Transverse colon (tissue), 4 donors: ENCODE results near the gene BPTF. TPM values are rescaled to one million over a fixed set of nuclear protein-coding genes. Genes with fewer than 3 reads are reported as not detected.
A peak's percentile ranks its signal among the peaks of the same experiment; 100 is the strongest.
"Not testable (repeated sequence)": the region's sequence is repeated elsewhere in the genome, so short reads cannot be mapped to it uniquely, and the experiment has no call there.

Experiments used
- DNase-seq: peaks from one replicate; pipeline ENCODE4 v3.0.0-alpha.2; 2019
- H3K27ac ChIP-seq, 4 donors: fragments of 200-600 bp; sonication (generic); 2 replicates each; pipeline ENCODE4 v1.5.1; 2016 to 2018; ENCODE audit warnings: inconsistent platforms in 4 of 4
- H3K27me3 ChIP-seq: fragments of 200-600 bp; sonication (generic); 2 replicates; pipeline ENCODE4 v1.5.1; 2017; ENCODE audit warnings: inconsistent platforms
- H3K36me3 ChIP-seq, 4 donors: fragments of 200-600 bp; sonication (generic); 2 replicates each; pipeline ENCODE4 v1.5.1; 2017 to 2019; ENCODE audit warnings: inconsistent platforms in 4 of 4
- H3K4me1 ChIP-seq, 4 donors: fragments of 200-600 bp; sonication (generic); 2 replicates each; pipeline ENCODE4 v1.5.1; 2017 to 2020; ENCODE audit warnings: inconsistent platforms in 4 of 4
- H3K4me3 ChIP-seq, 4 donors: fragments of 200-600 bp; sonication (generic); 1 replicate in 1 of 4; 2 replicates in 3 of 4; pipeline versions ENCODE4 v1.5.1 to v1.6.1; 2017 to 2019; ENCODE audit warnings: inconsistent platforms in 4 of 4
- H3K9me3 ChIP-seq, 2 donors: fragments of 200-600 bp; sonication (generic); 2 replicates each; pipeline ENCODE4 v1.5.1; 2017 to 2019; ENCODE audit warnings: inconsistent platforms in 2 of 2
- EP300 ChIP-seq: sonication (generic); formaldehyde crosslinking; IDR thresholded peaks from one replicate; pipeline ENCODE4 v1.6.1; 2017; ENCODE audit warnings: antibody characterized with exemption, low read depth
- POLR2A ChIP-seq: fragments of 450-650 bp; IDR thresholded peaks from one replicate; pipeline ENCODE4 v1.6.1; 2016; ENCODE audit warnings: antibody characterized with exemption, mild to moderate bottlenecking, moderate library complexity
- POLR2AphosphoS5 ChIP-seq, 3 donors: sonication (generic); formaldehyde crosslinking; IDR thresholded peaks; one replicate each; pipeline ENCODE4 v1.6.1; 2016; ENCODE audit warnings: antibody characterized with exemption in 3 of 3
- WGBS, 2 donors: methylation state at CpG; one replicate each; pipeline ENCODE4 v1.1.5; 2018; ENCODE audit warnings: low coverage in 1 of 2; 5-methylcytosine and 5-hydroxymethylcytosine counted together
- in situ Hi-C, 4 donors: fragments of 200-750 bp; cut with MboI; loops; one replicate each; pipeline versions ENCODE4 v1.15.0 to v1.15.1; 2017; ENCODE audit warnings: low sequenced_read_pairs in 3 of 4, low pct_ligation_motif_present in 1 of 4, low pct_unique_long_range_greater_than_20kb in 1 of 4
- intact Hi-C: fragments of 100-400 bp; cut with DNase I; formaldehyde crosslinking; loops from one replicate; pipeline ENCODE4 v1.15.1; 2023; ENCODE audit warnings: low total_unique reads
- total RNA-seq, 4 donors: library from RNA; depleted of rRNA; stranded (reverse); fragments of >200 nt; gene quantifications; one replicate each; pipeline ENCODE4 v1.1.0, GENCODE V29; 2016
- TF ChIP-seq, protein P1 (sequence below), 5 experiments: fragments of 200-600 bp in 3 of 5; fragments of 450-650 bp in 2 of 5; sonication (generic) in 3 of 5; IDR thresholded peaks; 1 replicate in 2 of 5; 2 replicates in 3 of 5; pipeline ENCODE4 v1.5.1; 2016 to 2017; ENCODE audit warnings: antibody characterized with exemption in 5 of 5, inconsistent platforms in 3 of 5, mild to moderate bottlenecking in 2 of 5, moderate library complexity in 1 of 5

The BPTF gene
- total RNA-seq, 4 donors from 2014 or later, result 70.3 to 158 (median 86.7) TPM

GRCh38 chr17:67922503-67922902 is 97.2 kb downstream of the BPTF start:
- WGBS, 2 donors, result 88 to 100% methylated on average over 1 to 5 of the region's 5 CpGs
- intact Hi-C loops, result no loop called here

GRCh38 chr17:67928842-67929241 is 103.5 kb downstream of the BPTF start:
- WGBS, 2 donors, result 29 to 42% methylated on average over 3 to 4 of the region's 4 CpGs
- intact Hi-C loops, result not testable (repeated sequence)

More at GRCh38 chr17:67922503-67922902, 97.2 kb downstream of the BPTF start:
- H3K36me3 ChIP-seq, result peaks cover 0 to 88% (median 40%) of the 10 kb centered on the region in 4 donors
- no peak overlapping the region for H3K4me3 ChIP-seq
- H3K27ac ChIP-seq, result no peak overlapping the region
- TF ChIP-seq EP300 (no peak), POLR2A (no peak), POLR2AphosphoS5 (IDR thresholded peaks at IDR 0.05) (no peak)
- TF ChIP-seq, protein P1, sequence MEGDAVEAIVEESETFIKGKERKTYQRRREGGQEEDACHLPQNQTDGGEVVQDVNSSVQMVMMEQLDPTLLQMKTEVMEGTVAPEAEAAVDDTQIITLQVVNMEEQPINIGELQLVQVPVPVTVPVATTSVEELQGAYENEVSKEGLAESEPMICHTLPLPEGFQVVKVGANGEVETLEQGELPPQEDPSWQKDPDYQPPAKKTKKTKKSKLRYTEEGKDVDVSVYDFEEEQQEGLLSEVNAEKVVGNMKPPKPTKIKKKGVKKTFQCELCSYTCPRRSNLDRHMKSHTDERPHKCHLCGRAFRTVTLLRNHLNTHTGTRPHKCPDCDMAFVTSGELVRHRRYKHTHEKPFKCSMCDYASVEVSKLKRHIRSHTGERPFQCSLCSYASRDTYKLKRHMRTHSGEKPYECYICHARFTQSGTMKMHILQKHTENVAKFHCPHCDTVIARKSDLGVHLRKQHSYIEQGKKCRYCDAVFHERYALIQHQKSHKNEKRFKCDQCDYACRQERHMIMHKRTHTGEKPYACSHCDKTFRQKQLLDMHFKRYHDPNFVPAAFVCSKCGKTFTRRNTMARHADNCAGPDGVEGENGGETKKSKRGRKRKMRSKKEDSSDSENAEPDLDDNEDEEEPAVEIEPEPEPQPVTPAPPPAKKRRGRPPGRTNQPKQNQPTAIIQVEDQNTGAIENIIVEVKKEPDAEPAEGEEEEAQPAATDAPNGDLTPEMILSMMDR (IDR thresholded peaks at IDR 0.05), result no peak
- H3K27me3 ChIP-seq, result no peaks in the 10 kb centered on the region
- H3K4me1 ChIP-seq, result no peaks in the 10 kb centered on the region
- no peak for DNase-seq
- in situ Hi-C loops, result no loop called here
- no peaks in the 10 kb centered on the region for H3K9me3 ChIP-seq

GRCh38 chr17:67931227-67931626 is 105.9 kb downstream of the BPTF start:
- in situ Hi-C loops (no loop called here), intact Hi-C loops (no loop called here)

More at GRCh38 chr17:67928842-67929241, 103.5 kb downstream of the BPTF start:
- H3K4me1 ChIP-seq, H3K9me3 ChIP-seq, H3K27me3 ChIP-seq, H3K4me3 ChIP-seq, in situ Hi-C loops: not testable (repeated sequence)
- DNase-seq, result peak; percentile 10
- Histone ChIP-seq H3K36me3 (peaks cover 0 to 89% (median 45%) of the 10 kb centered on the region in 4 donors), H3K27ac (peak overlapping the region in 2 of 4 donors; percentile 34)

GRCh38 chr17:67942810-67943209 is 117.5 kb downstream of the BPTF start:
- Histone ChIP-seq H3K4me3 (no peak overlapping the region), H3K4me1 (no peaks in the 10 kb centered on the region), H3K36me3 (peaks cover 0 to 74% (median 35%) of the 10 kb centered on the region in 4 donors), H3K27me3 (no peaks in the 10 kb centered on the region), H3K27ac (no peak overlapping the region), H3K9me3 (no peaks in the 10 kb centered on the region)
- 82 to 83% methylated on average over 3 of the region's 3 CpGs for WGBS, 2 donors
- intact Hi-C loops (no loop called here), in situ Hi-C loops (no loop called here)
- no peak for DNase-seq
- no peak for TF ChIP-seq EP300
- TF ChIP-seq, protein P1 (IDR thresholded peaks at IDR 0.05), result peak in 4 of 5 experiments; percentile 9 to 31 (median 24)

More at GRCh38 chr17:67931227-67931626, 105.9 kb downstream of the BPTF start:
- WGBS, 2 donors, result 80 to 98% methylated on average over 5 of the region's 5 CpGs
- no peak for TF ChIP-seq POLR2A
- no peak for DNase-seq
- Histone ChIP-seq H3K27ac (no peak overlapping the region), H3K27me3 (no peaks in the 10 kb centered on the region), H3K4me3 (no peak overlapping the region), H3K9me3 (no peaks in the 10 kb centered on the region), H3K36me3 (peaks cover 0 to 94% (median 43%) of the 10 kb centered on the region in 4 donors), H3K4me1 (peaks cover 0 to 5% (median 0%) of the 10 kb centered on the region in 4 donors)

DNA sequence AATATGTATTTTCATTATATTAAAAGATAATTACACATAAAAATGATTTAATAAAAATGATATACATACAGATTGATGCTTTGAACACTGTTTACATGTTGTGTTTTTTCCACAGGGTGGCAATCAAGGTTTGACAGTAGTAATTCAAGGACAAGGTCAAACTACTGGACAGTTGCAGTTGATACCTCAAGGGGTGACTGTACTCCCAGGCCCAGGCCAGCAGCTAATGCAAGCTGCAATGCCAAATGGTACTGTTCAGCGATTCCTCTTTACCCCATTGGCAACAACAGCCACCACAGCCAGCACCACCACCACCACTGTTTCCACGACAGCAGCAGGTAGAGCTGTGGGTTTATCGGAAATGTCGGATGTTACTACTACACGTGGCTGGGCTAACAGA is 118.7 kb downstream of the BPTF start:
- no peak overlapping the region for H3K4me3 ChIP-seq
- 91% methylated on average over 5 of the region's 5 CpGs; no CpG with 5 or more reads in 1 of the 2 donors for WGBS, 2 donors
- H3K27me3 ChIP-seq, result no peaks in the 10 kb centered on the region
- no peak overlapping the region for H3K27ac ChIP-seq
- H3K4me1 ChIP-seq, result no peaks in the 10 kb centered on the region
- in situ Hi-C loops, result no loop called here
- TF ChIP-seq EP300 (no peak), POLR2AphosphoS5 (IDR thresholded peaks at IDR 0.05) (no peak), POLR2A (no peak)
- TF ChIP-seq, protein P1 (IDR thresholded peaks at IDR 0.05), result no peak
- DNase-seq, result no peak
- H3K36me3 ChIP-seq, result peaks cover 0 to 85% (median 41%) of the 10 kb centered on the region in 4 donors
- intact Hi-C loops, result no loop called here
- H3K9me3 ChIP-seq, result no peaks in the 10 kb centered on the region
